Activated effector memory CD4-positive, alpha-beta T cell treated with Interleukin-2 at 50 U/mL for 16 hours (primary cell): ENCODE data around the gene SRP54.
"Not testable (repeated sequence)": the region's sequence is repeated elsewhere in the genome, so short reads cannot be mapped to it uniquely, and the experiment has no call there.

ENCODE experiments used
- DNase-seq: peaks from one replicate; pipeline ENCODE4 v3.0.0-alpha.2; 2020

The SRP54 gene

DNA sequence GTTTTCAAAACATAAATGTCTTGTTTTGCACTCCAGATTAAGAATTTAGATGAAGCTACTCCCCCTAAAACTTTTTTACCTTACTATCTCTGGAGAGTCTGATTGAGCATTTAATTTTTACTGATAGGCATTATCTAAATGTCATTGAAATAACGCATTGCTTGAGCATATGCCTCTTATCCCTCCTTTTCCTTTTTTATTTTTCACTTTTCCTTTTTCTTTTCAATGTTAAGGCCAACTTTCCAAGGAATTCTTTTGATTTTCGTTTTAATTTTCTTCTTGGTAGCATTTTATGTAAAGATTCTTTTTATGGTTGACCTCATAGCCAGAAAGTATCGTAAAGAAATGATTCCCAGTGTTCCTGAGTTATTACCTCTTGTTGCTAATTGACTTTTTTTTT, 2.9 kb downstream of the SRP54 start:
- no peak for DNase-seq

DNA sequence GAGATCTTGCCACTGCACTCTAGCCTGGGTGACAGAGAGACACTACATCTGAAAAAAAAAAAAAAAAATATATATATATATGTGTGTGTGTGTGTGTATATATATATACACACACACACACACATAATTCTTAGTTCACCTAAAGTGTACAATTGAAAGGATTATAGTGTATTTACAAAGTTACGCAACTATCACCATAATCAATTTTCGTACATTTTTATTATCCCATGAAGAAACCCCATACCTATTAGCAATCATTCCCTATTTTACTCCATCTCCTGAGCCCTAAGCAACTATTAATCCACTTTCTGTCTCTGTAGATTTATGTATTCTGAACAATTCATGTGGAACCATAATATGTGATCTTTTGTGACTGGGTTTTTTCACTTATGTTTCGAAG, 4.4 kb downstream of the SRP54 start:
- DNase-seq: no peak

DNA sequence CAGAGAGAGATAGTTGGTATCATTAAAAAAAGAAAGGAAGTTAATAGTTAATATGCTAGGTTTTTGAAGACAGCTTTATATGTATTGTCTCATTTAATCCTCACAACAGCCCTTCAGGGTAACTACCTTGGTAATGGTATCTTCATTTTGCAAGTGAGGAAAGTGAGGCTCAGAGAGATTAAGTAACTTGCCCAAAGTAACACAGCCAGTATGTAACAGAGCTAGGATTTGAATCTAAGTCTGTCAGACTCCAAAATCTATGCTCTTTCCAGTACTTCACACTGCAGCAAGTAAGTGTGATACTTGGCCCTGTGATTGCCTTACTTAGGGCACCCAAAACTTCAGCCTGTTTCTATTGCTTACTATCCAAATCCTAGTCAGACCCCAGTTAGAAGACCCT, 7.0 kb downstream of the SRP54 start:
- DNase-seq: no peak

GRCh38 chr14:34993426-34993825, 10.6 kb downstream of the SRP54 start:
- DNase-seq: no peak

DNA sequence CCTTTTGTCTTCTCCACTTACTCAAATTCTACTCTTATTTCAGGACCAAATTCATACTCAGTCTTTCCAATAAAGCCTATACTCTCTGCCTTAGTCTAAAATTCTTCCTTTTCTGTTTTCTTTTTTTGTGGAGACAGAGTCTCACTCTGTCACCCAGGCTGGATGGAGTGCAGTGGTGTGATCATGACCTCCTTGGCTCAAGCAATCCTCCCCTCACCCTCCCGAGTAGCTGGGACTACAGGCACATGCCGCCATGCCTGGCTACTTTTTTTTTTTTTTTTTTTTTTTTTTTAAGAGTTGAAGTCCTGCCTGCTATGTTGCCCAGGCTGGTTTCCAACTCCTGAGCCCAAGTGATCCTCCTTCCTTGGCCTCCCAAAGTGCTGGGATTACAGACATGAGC, 11.9 kb downstream of the SRP54 start:
- no peak for DNase-seq

DNA sequence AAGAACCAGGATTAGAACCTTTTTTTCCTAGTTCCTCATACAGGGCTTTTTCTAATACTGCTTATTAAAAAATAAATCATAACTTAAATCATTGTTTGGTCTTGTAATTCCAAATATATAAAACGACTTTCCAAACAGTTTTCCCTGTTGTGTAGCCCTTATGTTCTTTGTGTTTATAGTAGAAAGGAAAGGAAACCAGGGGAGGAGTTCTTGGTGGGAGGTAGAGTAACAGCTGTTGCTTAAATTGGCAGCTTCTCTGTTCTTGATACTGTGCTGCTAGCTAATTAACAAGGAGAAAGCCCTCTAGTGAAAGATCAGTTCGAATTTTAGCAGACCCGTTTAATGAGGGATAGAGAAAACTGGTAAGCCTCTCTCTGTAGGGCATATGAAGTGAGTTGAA, 15.0 kb downstream of the SRP54 start:
- no peak for DNase-seq

- DNase-seq: no peak
Observed at GRCh38 chr14:34999500-34999899, 16.7 kb downstream of the SRP54 start.

- no peak for DNase-seq
Observed at GRCh38 chr14:35001621-35002020, 18.8 kb downstream of the SRP54 start.

GRCh38 chr14:35004839-35005238, 22.0 kb downstream of the SRP54 start:
- no peak for DNase-seq

DNA sequence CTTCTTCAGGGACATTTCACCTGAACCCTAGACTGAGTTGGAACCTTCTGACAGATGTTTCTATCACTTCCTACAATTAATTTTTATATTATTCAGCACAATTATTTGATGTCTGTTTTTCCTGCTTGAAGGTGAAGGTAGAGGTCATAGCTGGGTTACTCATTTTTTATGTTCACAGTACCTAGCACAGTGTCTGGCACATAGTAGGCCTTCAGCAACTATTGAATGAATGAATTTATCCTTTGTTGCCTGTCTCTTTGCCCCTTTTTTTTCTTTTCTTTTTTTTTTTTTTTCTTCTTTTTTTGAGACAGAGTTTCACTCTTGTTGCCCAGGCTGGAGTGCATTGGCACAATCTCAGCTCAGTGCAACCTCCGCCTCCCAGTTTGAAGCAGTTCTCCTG, 33.8 kb downstream of the SRP54 start:
- no peak for DNase-seq

DNA sequence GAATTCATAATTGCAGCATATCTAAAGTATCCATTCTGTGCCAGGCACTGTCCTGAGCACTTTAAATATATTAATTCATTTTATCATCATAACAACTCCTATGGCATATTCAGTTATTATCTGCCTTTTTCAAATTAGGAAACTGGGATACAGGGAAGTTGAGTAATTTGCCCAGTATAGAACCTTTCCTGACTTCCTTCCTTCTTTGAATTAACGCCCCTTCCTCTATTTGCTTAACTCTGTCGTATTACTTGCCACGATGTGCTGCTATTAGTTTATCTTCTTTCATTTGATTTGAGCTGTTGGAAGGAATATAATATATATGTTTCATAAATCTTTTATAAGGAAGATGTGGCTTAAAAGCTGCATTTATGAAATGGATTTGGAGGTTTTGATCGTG, 37.9 kb downstream of the SRP54 start:
- DNase-seq: no peak

DNA sequence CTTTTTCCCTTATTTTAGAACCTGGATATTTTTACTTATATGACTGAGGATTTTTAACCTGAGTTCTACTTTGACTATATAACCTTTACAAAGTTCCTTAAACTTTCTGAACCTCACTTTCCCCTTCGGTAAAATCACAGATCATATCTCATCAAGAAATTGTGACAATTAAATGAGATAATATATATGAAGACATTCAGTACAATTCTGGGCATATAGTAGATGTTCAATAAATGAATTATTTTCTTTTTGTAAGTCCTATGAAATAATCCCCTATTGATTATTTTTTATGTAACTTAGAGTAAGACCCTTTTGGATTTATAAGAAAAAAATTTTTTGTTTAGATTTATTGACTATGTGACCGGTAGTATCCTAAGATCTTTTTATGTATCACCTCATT, 45.6 kb downstream of the SRP54 start:
- no peak for DNase-seq

- DNase-seq: no peak
Observed at GRCh38 chr14:35032562-35032961, 49.8 kb downstream of the SRP54 start.

GRCh38 chr14:35034440-35034833, 51.6 kb downstream of the SRP54 start:
- DNase-seq: no peak

DNA sequence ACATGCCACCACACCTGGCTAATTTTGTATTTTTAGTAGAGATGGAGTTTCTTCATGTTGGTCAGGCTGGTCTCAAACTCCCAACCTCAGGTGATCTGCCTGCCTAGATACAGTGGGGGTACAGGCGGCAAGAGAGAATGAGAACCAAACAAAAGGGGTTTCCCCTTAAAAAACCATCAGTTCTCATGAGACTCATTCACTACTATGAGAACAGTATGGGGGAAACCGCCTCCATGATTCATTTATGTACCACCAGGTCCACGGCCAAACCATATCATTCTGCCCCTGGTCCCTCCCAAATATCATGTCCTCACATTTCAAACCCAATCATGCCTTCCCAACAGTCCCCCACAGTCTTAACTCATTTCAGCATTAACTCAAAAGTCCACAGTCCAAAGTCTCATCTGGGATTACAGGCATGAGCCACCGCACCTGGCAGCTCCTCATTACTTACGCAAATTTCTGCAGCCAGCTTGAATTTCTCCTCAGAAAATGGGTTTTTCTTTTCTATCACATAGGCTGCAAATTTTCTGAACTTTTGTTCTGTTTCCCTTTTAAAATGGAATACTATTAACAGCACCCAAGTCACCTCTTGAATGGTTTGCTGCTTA, 52.3 kb downstream of the SRP54 start:
- not testable (repeated sequence) for DNase-seq

- DNase-seq: not testable (repeated sequence)
Observed at GRCh38 chr14:35038312-35038711, 55.5 kb downstream of the SRP54 start.

- DNase-seq: no peak
Observed at GRCh38 chr14:35042632-35043031, 59.8 kb downstream of the SRP54 start.

- no peak for DNase-seq
Observed at GRCh38 chr14:35043046-35043445, 60.3 kb downstream of the SRP54 start.

DNA sequence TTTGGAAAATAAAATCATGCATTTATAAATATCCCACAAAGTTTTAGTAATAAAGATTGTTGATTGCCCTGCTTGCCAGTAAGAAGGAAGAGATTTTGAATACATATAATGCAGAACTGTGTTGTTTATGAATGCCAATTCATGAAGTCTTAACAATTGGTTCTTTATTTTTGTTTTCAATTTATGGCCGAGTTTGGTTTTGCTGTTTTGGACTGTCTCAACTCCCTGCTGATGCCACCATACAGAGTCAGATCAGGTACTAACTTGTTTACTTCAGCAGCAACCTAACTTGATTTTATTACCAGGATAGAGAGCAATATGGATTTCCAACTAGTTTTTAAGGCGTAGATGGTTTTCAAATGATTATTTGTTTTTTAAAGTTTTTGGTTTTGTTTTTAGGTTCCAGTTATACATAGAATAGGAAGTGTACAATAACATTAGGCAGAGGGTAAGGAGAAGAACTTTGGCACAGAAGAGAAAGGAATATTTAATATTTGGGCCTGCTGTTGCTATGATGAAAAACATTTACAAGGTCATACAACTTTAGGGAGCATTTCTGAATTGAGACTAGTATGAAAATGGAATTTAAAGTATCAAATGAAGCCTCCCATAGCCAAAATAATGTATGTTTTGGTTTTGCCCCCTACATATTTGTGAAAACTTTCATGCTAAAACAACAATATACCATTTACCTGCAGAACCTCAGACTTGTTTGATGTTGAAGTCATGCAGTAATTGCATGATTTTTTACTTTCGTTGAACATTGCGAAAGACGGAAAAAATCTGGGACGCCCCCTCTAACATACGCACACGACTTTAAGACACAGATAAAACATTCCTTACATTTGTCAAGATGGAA, 62.4 kb downstream of the SRP54 start:
- DNase-seq: no peak

- DNase-seq: no peak
Observed at GRCh38 chr14:35045798-35046047, 62.9 kb downstream of the SRP54 start.

DNA sequence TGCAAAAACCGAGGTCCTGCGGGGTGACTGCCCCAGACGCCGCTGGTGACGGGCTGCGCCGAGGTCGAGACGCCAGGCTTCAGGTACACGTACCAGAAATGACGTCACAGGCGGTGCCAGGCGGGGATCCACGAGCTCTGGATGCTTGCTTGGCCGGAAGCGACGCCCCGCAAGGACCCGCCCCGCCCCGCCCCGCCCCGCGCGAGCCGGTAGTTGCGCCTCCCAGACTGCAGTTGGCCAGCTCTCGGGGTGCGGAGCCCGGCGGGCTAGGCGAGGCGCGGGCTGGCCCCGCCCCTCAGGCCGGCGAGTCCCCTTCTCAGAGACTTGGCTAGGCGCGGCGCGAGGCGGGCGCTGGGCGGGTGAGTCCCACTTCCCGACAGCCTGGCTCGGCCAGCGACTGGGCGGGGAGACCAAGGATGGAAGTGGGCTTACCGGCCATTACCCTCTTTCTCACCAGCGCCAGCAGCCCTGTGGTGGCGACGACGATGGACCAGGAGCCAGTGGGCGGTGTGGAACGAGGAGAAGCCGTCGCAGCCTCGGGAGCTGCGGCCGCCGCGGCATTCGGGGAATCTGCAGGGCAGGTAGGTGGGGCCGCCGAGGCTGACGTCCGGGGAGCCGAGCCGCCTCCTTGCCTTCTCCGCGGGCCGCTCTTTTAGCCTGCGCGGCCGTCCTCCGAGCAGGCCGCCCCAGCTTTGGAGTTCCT, 63.4 kb downstream of the SRP54 start, which contains the start of gene FAM177A1:
TSS of gene FAM177A1 (plus strand) at position 225 of the 703 bp plus-strand sequence. CDS start at position 417, 192 bp downstream.
- DNase-seq: peak; percentile 98

DNA sequence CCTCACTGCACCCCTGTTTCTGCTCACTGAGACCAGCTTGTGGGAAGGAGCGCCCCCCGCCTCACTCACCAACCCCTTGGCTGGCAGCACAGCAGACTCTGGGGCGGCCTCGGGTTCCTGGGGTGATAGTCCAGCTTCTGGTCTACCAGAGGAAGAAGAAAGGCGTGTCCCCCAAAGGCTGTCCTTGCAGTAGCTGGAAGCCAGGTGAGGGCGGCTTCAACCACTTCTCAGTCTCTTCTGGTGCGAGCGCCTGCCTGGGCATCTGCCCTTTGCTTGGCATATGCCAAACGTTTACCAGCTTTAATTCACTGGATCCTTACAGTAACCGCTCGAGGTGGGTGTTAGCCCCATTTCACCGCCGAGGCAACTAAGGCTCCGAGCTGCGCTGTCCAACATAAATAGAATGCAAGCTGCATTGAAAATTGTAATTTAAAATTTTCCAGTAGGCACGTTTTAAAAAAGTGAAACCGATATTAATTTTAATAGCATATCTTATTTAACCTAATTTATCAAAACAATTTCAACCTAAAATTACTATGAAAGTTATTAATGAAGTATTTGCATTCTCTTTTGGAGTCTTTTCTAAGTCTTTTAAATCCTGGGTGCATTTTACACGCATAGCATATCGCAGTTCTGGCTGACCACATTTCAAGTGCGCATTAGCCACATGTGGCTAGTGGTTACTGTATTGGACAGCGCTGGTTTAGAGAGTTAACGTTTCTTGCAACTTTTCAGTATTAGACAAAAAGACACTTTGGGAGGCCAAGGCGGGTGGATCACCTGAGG, 64.2 kb downstream of the SRP54 start:
- no peak for DNase-seq

- no peak for DNase-seq
Observed at GRCh38 chr14:35047976-35048513, 65.3 kb downstream of the SRP54 start.
